GM12878 (cell line): ENCODE measurements around the gene GRAMD1B. TPM values are rescaled to one million over a fixed set of nuclear protein-coding genes. Genes with fewer than 3 reads are reported as not detected.
A peak's percentile ranks its signal among the peaks of the same experiment; 100 is the strongest.

Experiments
- ATAC-seq: fragments of 200-7000 bp; cut with Tn5 transposase; 3 replicates; pipeline ENCODE4 v1.9.1; 2020; ENCODE audit warnings: mild to moderate bottlenecking, moderate library complexity
- BruUV-seq: library from RNA; stranded (reverse); fragments of 400-500 nt; replicated peaks from 2 replicates; lab custom pipeline; 2021; lab: Mats Ljungman, UMichigan
- CTCF ChIA-PET: fragments of 300-600 bp; sonication (Branson Sonifier 250); formaldehyde crosslinking; extraction: SDS; loops from one replicate; lab custom pipeline; 2021; ENCODE audit warnings: inconsistent platforms; lab: Yijun Ruan, JAX
- POLR2A ChIA-PET: fragments of 350-600 bp; formaldehyde crosslinking; extraction: SDS; loops from one replicate; lab custom pipeline; 2021; ENCODE audit warnings: inconsistent platforms; lab: Charles Lee
- RAD21 ChIA-PET: fragments of 300-600 bp; sonication (Branson Sonifier 250); formaldehyde crosslinking; loops from one replicate; lab custom pipeline; 2023; ENCODE audit warnings: antibody characterized with exemption; ENCODE audit not compliant: unreplicated experiment; lab: Charles Lee
- SMC1A ChIA-PET: fragments of 300-600 bp; sonication (Branson Sonifier 250); formaldehyde crosslinking; loops from one replicate; lab custom pipeline; 2023; ENCODE audit not compliant: unreplicated experiment, uncharacterized antibody; lab: Charles Lee
- DNase-seq: peaks from one replicate; pipeline ENCODE4 v3.0.0-alpha.2; 2011; ENCODE audit warnings: low read depth, low spot score
- FAIRE-seq: peaks from 3 replicates; lab custom pipeline; 2011; peaks lifted over from hg19 to GRCh38; lab: Jason Lieb, UNC
- H2AFZ ChIP-seq: 2 replicates; pipeline ENCODE4 v1.6.0; 2011; ENCODE audit warnings: low read depth, low read length, control low read depth; ENCODE audit not compliant: control insufficient read depth
- H3K27ac ChIP-seq: 2 replicates; pipeline ENCODE4 v1.5.1; 2011; ENCODE audit warnings: control low read depth; ENCODE audit not compliant: control insufficient read depth, insufficient read depth
- H3K27me3 ChIP-seq, 2 experiments: replicated peaks in 1 of 2; 2 replicates each; pipeline versions ENCODE4 v1.6.0 to v1.6.1; 2011; ENCODE audit warnings: low read length in 1 of 2; ENCODE audit not compliant: control insufficient read depth in 2 of 2, insufficient read depth in 2 of 2
- H3K36me3 ChIP-seq, 2 experiments: 2 replicates each; pipeline ENCODE4 v1.5.1; 2011; ENCODE audit warnings: low read length in 1 of 2; ENCODE audit not compliant: control insufficient read depth in 2 of 2, insufficient read depth in 2 of 2
- H3K4me1 ChIP-seq: 2 replicates; pipeline ENCODE4 v1.6.1; 2011; ENCODE audit warnings: mild to moderate bottlenecking, low read length, moderate library complexity, mixed read lengths; ENCODE audit not compliant: control insufficient read depth, insufficient read depth
- H3K4me2 ChIP-seq: 2 replicates; pipeline ENCODE4 v1.6.0; 2011; ENCODE audit warnings: control low read depth; ENCODE audit not compliant: control insufficient read depth, insufficient read depth
- H3K4me3 ChIP-seq: fragments of 200-600 bp; sonication (generic); 2 replicates; pipeline ENCODE4 v1.5.1; 2016
- H3K79me2 ChIP-seq: 2 replicates; pipeline ENCODE4 v1.6.0; 2011; ENCODE audit warnings: low read length; ENCODE audit not compliant: control insufficient read depth, insufficient read depth
- H3K9ac ChIP-seq: 2 replicates; pipeline ENCODE4 v1.8.0; 2011; ENCODE audit warnings: low read length, control low read depth, mixed read lengths; ENCODE audit not compliant: control insufficient read depth, insufficient read depth
- H3K9me3 ChIP-seq: replicated peaks from 3 replicates; pipeline ENCODE4 v1.5.1; 2011; ENCODE audit warnings: mild to moderate bottlenecking, low read length; ENCODE audit not compliant: control insufficient read depth, insufficient read depth
- H4K20me1 ChIP-seq: 2 replicates; pipeline ENCODE4 v1.6.0; 2011; ENCODE audit not compliant: control insufficient read depth, insufficient read depth
- BMI1 ChIP-seq: fragments of 450-650 bp; IDR thresholded peaks from 2 replicates; pipeline ENCODE4 v1.6.1; 2016; ENCODE audit warnings: mild to moderate bottlenecking, moderate library complexity, borderline replicate concordance
- CHD2 ChIP-seq: IDR thresholded peaks from 2 replicates; pipeline ENCODE4 v1.6.1; 2011; ENCODE audit warnings: low read depth, low read length, improper control_type of control experiment, borderline replicate concordance
- CREB1 ChIP-seq: IDR thresholded peaks from 2 replicates; pipeline ENCODE4 v1.6.1; 2012; ENCODE audit warnings: low read depth, mild to moderate bottlenecking, inconsistent platforms
- CREM ChIP-seq: IDR thresholded peaks from 2 replicates; pipeline ENCODE4 v1.6.1; 2014; ENCODE audit warnings: antibody characterized with exemption, low read depth
- E2F8 ChIP-seq: fragments of 450-650 bp; IDR thresholded peaks from 2 replicates; pipeline ENCODE4 v1.6.1; 2018; ENCODE audit warnings: mild to moderate bottlenecking, low read depth, moderate library complexity; ENCODE audit not compliant: partially characterized antibody
- E4F1 ChIP-seq: fragments of 450-650 bp; IDR thresholded peaks from 2 replicates; pipeline ENCODE4 v1.6.1; 2018; ENCODE audit warnings: borderline replicate concordance, mild to moderate bottlenecking; ENCODE audit not compliant: partially characterized antibody
- FOS ChIP-seq: IDR thresholded peaks from 3 replicates; pipeline ENCODE4 v1.6.1; 2011; ENCODE audit warnings: borderline replicate concordance; ENCODE audit not compliant: insufficient read length; ENCODE audit errors: extremely low read depth
- NR2C2 ChIP-seq: IDR thresholded peaks from 2 replicates; pipeline ENCODE4 v1.6.1; 2011; ENCODE audit warnings: borderline replicate concordance, low read depth; ENCODE audit not compliant: control insufficient read depth, insufficient read length
- SMC3 ChIP-seq: IDR thresholded peaks from 2 replicates; pipeline ENCODE4 v1.6.1; 2011; ENCODE audit warnings: low read length, improper control_type of control experiment, borderline replicate concordance
- SUPT20H ChIP-seq: IDR thresholded peaks from 2 replicates; pipeline ENCODE4 v1.6.1; 2011; ENCODE audit warnings: low read depth, mild to moderate bottlenecking, low read length, moderate library complexity, borderline replicate concordance; ENCODE audit not compliant: control insufficient read depth
- WGBS: methylation state at CpG from one replicate; pipeline ENCODE4 v1.1.6; 2016; ENCODE audit warnings: low lambda C conversion rate; ENCODE audit not compliant: insufficient replicate concordance, insufficient coverage; ENCODE audit errors: missing lambda C conversion rate; 5-methylcytosine and 5-hydroxymethylcytosine counted together
- in situ Hi-C: fragments of 300-500 bp; cut with MboI; formaldehyde crosslinking; loops from 9 replicates; pipeline ENCODE4 v1.14.3; 2018; ENCODE audit warnings: mixed read lengths
- intact Hi-C: fragments of 100-400 bp; cut with micrococcal nuclease; formaldehyde crosslinking; loops from one replicate; pipeline ENCODE4 v1.14.2; 2022; ENCODE audit not compliant: unreplicated experiment
- polyA plus RNA-seq, 11 experiments: library from polyadenylated mRNA; depleted of rRNA in 4 of 11; unstranded in 6 of 11; stranded (reverse) in 5 of 11; fragments of >200 nt; fragmentation: Nextera tagmentation in 4 of 11; fragmentation: Illumina TruSeq in 1 of 11; extraction: Ambion mirVana in 4 of 11; extraction: Trizol in 1 of 11; gene quantifications; 1 replicate in 1 of 11; 2 replicates in 10 of 11; pipeline versions ENCODE4 v1.2.1 to v1.2.3, GENCODE V29; 2011 to 2016; ENCODE audit warnings: inconsistent platforms in 2 of 11, missing spikeins in 2 of 11, low read depth in 1 of 11
- total RNA-seq, 4 experiments: library from RNA; depleted of rRNA in 3 of 4; stranded (reverse); fragments of >200 nt in 3 of 4; fragmentation: Illumina TruSeq in 1 of 4; extraction: Trizol in 1 of 4; gene quantifications; 2 replicates each; pipeline versions ENCODE4 v1.2.1 to v1.2.3, GENCODE V29; 2013 to 2021

GRAMD1B gene
- total and polyA plus RNA-seq, 10 of the 15 experiments (the other 5 are each of a cell fraction or from before 2014, with no cell fraction given): 1.9 to 49.1 (median 26.9) TPM

GRCh38 chr11:123521001-123521400 lies 90.9 kb downstream of the GRAMD1B start:
- TF ChIP-seq SUPT20H (no peak), CREB1 (0 out of 2 replicates have a peak, but pooled peaks have one; percentile 26), BMI1 (no peak)
- TF ChIP-seq, all 136 proteins: peak for 1
- 50% methylated on average over 3 of the region's 3 CpGs for WGBS
- FAIRE-seq (no peak), ATAC-seq (no peak), DNase-seq (no peak)
- H3K27me3 ChIP-seq: no peaks in the 10 kb centered on the region
- no peak overlapping the region for H3K4me2 ChIP-seq
- H4K20me1 ChIP-seq: no peaks in the 10 kb centered on the region
- ChIA-PET SMC1A (interaction anchor here (1.0 to 9.7 kb wide), 4 partner anchors 9 to 34 kb away, joined by 3 to 64 read pairs (median 8); no protein-coding TSS in a partner anchor), POLR2A (no interaction called here), CTCF (interaction anchor here (1.1 to 2.7 kb wide), 9 partner anchors 8 to 500 kb away, joined by 3 to 16 read pairs (median 5); no protein-coding TSS in a partner anchor), RAD21 (interaction anchor here (0.5 to 1.4 kb wide), 2 partner anchors 14 to 39 kb away, joined by 3 to 4 read pairs; no protein-coding TSS in a partner anchor)
- intact Hi-C loops (no loop called here), in situ Hi-C loops (no loop called here)
- no peaks in the 10 kb centered on the region for H3K9me3 ChIP-seq
- H3K4me1 ChIP-seq: peaks cover 24% of the 10 kb centered on the region
- no peaks in the 10 kb centered on the region for H3K79me2 ChIP-seq
- no peak overlapping the region for H3K4me3 ChIP-seq
- no peak overlapping the region for H2AFZ ChIP-seq
- BruUV-seq: no TSS peak
- H3K27ac ChIP-seq: no peak overlapping the region
- no peak overlapping the region for H3K9ac ChIP-seq
- no peaks in the 10 kb centered on the region for H3K36me3 ChIP-seq

- ChIA-PET CTCF (interaction anchor here (1.3 to 2.7 kb wide), 5 partner anchors 9 to 58 kb away, joined by 4 to 16 read pairs (median 6); no protein-coding TSS in a partner anchor), POLR2A (no interaction called here), SMC1A (interaction anchor here (0.8 to 9.7 kb wide), 4 partner anchors 10 to 55 kb away, joined by 3 to 64 read pairs (median 8); no protein-coding TSS in a partner anchor), RAD21 (no interaction called here)
- FAIRE-seq (no peak), ATAC-seq (no peak), DNase-seq (no peak)
- Histone ChIP-seq H3K4me1 (peaks cover 16% of the 10 kb centered on the region), H3K36me3 (no peaks in the 10 kb centered on the region), H3K79me2 (no peaks in the 10 kb centered on the region), H3K4me3 (no peak overlapping the region), H3K4me2 (no peak overlapping the region), H3K9ac (no peak overlapping the region), H2AFZ (no peak overlapping the region), H3K27me3 (no peaks in the 10 kb centered on the region), H3K27ac (no peak overlapping the region), H3K9me3 (no peaks in the 10 kb centered on the region), H4K20me1 (no peaks in the 10 kb centered on the region)
- in situ Hi-C loops: no loop called here
- 92% methylated on average over 3 of the region's 3 CpGs for WGBS
- intact Hi-C loops: no loop called here
- BruUV-seq: no TSS peak
- TF ChIP-seq SUPT20H: no peak
- no peak for TF ChIP-seq E2F8
- no peak for TF ChIP-seq E4F1
- no peak for TF ChIP-seq NR2C2
- TF ChIP-seq CREM: no peak
- no peak for TF ChIP-seq SMC3
- TF ChIP-seq CHD2: no peak
- no peak for TF ChIP-seq FOS
These were observed 91.9 kb downstream of the GRAMD1B start for GRCh38 chr11:123521930-123522329.
